ENCODE results near the gene ADGRL3. TPM values are rescaled to one million over a fixed set of nuclear protein-coding genes. Genes with fewer than 3 reads are reported as not detected.

Gene ADGRL3
- total RNA-seq, 1 donor from 2014 or later, result 3.0 TPM

- no peak for ATAC-seq (ENCODE audit: poor library complexity)
- intact Hi-C loops (cut with DNase I), result no loop called here
- no peak for DNase-seq
Observed at GRCh38 chr4:61443813-61444510, 243.8 kb downstream of the ADGRL3 start.

- ATAC-seq (ENCODE audit: poor library complexity), result no peak
- intact Hi-C loops (cut with DNase I), result no loop called here
- DNase-seq, result no peak
Observed at GRCh38 chr4:61445374-61446063, 245.4 kb downstream of the ADGRL3 start.

GRCh38 chr4:61446941-61447340, 246.8 kb downstream of the ADGRL3 start:
- ATAC-seq (ENCODE audit: poor library complexity) (no peak), DNase-seq (no peak)
- intact Hi-C loops (cut with DNase I), result no loop called here

GRCh38 chr4:61447918-61448317, 247.8 kb downstream of the ADGRL3 start:
- DNase-seq (no peak), ATAC-seq (ENCODE audit: poor library complexity) (no peak)
- intact Hi-C loops (cut with DNase I), result no loop called here

- no peak for DNase-seq
- ATAC-seq (ENCODE audit: poor library complexity), result no peak
Observed at GRCh38 chr4:61451935-61452334, 251.8 kb downstream of the ADGRL3 start.

DNA sequence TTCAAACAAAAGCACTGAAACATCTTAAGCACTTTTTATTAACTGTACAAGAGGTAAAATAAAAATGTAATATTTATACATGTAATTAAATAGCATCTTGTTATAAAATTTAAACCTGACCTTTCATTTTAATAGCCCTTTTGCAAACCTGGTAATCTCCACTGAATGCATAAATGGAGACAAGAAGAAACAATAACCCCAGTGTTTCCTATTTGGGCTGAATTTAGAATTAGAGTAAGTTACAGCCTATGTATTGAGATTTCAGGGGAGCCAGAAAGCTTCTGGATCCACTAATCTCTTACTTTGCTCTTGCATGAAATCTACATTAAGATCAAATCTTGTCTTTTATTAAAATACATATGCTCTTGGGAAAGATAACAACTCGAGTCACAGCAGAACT, 261.8 kb downstream of the ADGRL3 start:
- intact Hi-C loops (cut with DNase I), result no loop called here
- DNase-seq, result no peak
- no peak for ATAC-seq (ENCODE audit: poor library complexity)

More at GRCh38 chr4:61451935-61452334, 251.8 kb downstream of the ADGRL3 start:
- intact Hi-C loops (cut with DNase I), result no loop called here

DNA sequence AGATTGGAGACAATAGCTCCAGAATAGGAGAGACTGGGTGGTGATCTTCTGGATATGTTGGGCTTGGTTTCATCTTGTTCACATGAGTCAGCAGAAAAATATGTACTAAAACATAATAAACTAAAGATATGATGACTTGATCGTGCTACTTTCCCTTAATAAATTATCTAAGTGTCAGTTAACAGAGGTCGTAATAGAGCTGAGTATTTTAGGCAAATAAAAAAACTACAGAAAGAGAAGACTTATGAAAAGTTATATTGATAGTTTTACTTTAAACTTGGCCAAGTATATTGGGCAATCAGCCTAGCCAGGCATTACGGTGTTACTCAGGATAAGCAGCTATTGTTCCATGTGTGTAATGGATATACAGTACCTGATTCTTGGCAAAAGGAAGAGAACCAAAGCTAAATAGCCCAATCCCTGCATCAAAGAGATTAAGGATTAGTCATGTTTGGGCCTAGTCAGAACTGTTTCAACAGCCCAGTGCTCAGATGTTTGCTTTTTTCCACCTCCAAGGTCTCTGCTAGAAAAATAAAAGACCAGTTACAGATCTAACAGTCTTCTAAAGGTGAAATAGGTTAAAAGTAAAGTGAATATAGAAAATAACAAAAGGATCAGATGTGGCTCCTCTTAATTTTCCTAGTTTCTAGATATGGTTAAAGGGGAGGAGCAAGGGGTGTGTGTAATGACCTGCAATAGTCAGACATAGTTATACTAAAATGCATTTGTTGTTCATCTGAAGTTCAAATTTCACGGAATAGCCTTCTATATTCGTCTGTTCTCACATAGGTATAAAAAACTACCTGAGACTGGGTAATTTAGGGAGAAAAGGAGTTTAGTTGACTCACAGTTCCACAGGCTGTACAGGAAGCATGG, 262.6 kb downstream of the ADGRL3 start:
- DNase-seq, result no peak
- intact Hi-C loops (cut with DNase I), result no loop called here
- no peak for ATAC-seq (ENCODE audit: poor library complexity)

DNA sequence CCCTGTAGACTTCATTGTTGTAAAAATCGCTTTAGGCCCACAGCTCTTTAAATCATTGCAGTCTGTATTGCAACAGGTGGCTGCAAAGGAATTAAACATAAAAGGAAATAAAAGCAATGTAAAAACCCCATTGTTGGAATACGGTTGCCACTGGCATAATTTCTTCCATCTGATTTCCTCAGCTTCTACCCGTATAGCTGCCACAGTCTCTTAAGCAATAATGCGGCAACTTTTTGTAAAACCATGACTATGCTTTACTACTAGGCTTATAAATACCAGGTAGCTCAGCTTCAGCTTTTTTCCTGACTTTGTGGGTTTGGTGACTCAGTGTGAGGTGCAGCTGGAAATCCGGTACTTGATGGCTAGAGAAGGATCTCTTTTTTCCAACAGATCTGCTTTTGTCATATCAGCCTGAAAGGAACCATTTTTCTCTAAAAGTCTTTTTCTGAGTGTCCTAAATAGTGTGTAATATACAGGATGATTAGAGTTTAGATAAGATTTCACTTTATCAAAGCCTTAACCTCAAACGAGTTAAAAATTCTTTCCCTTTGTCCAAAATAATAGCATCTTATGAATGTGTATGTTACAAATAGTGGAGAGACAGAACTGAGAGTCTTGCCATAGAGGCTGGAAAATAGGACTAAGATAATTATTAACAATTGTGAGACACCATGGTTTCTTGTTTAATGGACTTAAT, 268.0 kb downstream of the ADGRL3 start:
- no peak for DNase-seq
- intact Hi-C loops (cut with DNase I), result no loop called here
- no peak for ATAC-seq (ENCODE audit: poor library complexity)

- ATAC-seq (ENCODE audit: poor library complexity), result no peak
- intact Hi-C loops (cut with DNase I), result no loop called here
Observed at GRCh38 chr4:61473306-61473705, 273.2 kb downstream of the ADGRL3 start.

DNA sequence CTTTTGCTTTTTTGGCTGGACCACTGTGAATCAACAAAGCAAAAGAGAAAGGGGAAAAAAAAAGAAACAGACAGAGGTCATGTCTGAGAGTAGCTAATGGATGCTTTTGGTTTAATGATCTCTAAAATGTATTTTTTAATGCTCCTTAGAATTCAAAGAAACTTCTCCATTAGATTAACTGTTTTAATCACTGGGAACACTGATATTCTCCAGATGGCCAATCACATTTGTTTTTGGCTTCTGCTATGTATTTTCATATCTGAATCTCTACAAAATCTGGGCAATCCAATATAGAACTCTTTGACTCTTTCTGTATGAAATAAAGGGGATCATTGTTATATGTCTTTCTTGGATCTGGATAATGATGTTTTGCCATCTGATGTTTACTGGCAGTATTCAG, 278.2 kb downstream of the ADGRL3 start:
- DNase-seq (no peak), ATAC-seq (ENCODE audit: poor library complexity) (no peak)
- intact Hi-C loops (cut with DNase I), result no loop called here

More at GRCh38 chr4:61473306-61473705, 273.2 kb downstream of the ADGRL3 start:
- DNase-seq, result no peak

DNA sequence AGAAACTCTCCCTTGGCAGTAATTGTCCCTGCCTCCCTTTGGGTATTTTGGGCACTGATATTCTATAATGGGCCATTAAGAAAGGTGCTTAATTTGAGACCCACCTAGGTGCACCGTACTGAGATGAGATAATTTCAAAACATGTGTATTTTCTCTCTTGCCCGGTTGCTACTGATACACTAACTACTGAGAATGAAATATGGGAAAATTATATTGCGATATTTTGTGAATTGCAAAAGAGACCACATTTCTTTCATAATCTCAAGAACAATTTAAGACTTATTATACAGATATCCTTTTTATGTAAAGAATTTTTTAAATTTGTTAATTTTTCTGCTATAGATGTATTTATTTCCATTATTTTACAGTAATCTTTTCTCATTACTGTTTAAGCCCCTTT, 284.9 kb downstream of the ADGRL3 start:
- DNase-seq (no peak), ATAC-seq (ENCODE audit: poor library complexity) (no peak)
- intact Hi-C loops (cut with DNase I), result no loop called here

- DNase-seq (no peak), ATAC-seq (ENCODE audit: poor library complexity) (no peak)
- intact Hi-C loops (cut with DNase I), result no loop called here
Observed at GRCh38 chr4:61489927-61490326, 289.8 kb downstream of the ADGRL3 start.

- no peak for ATAC-seq (ENCODE audit: poor library complexity)
- intact Hi-C loops (cut with DNase I), result no loop called here
- no peak for DNase-seq
Observed at GRCh38 chr4:61493041-61493440, 292.9 kb downstream of the ADGRL3 start.

DNA sequence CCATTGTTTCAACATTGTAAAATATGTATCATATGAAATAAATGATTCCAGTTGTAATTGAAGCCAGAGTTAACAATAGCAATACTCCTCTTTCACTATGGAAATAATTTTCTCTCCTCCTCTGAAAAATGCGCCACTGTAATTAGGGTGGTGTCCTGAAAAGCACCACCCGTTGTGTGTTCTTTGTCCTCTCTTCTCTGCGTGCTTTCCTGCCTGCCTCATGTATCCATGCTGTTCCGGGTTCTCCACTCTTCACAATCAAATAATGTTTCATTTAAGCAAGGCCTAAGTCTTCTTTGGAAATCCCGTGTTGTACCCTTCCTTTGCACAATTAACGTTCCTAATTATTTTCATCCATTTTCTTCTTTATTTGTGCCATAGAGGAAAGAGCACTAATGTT, 293.3 kb downstream of the ADGRL3 start:
- DNase-seq (no peak), ATAC-seq (ENCODE audit: poor library complexity) (no peak)
- intact Hi-C loops (cut with DNase I), result no loop called here

DNA sequence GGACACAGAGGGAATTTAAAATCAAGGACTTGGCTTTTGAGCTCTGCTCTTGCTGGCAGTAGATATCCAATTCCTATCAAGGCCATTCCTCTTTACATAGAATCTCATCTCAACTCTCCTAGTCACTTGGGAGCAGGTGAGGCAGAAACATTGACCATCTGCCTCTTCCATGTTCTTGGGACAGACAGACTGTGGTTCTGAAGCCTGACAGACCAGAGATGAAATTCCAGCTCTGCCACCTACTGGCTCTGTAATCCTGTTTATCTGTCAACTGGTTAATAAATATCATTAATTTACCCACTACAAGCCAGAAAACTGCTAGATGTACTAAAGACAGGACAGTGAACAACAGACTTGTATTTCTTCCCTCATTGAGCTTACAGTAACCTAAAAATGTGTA, 300.8 kb downstream of the ADGRL3 start:
- intact Hi-C loops (cut with DNase I), result no loop called here
- no peak for DNase-seq
- ATAC-seq (ENCODE audit: poor library complexity), result no peak

- intact Hi-C loops (cut with DNase I), result no loop called here
- no peak for DNase-seq
- no peak for ATAC-seq (ENCODE audit: poor library complexity)
Observed at GRCh38 chr4:61501812-61502211, 301.7 kb downstream of the ADGRL3 start.

DNA sequence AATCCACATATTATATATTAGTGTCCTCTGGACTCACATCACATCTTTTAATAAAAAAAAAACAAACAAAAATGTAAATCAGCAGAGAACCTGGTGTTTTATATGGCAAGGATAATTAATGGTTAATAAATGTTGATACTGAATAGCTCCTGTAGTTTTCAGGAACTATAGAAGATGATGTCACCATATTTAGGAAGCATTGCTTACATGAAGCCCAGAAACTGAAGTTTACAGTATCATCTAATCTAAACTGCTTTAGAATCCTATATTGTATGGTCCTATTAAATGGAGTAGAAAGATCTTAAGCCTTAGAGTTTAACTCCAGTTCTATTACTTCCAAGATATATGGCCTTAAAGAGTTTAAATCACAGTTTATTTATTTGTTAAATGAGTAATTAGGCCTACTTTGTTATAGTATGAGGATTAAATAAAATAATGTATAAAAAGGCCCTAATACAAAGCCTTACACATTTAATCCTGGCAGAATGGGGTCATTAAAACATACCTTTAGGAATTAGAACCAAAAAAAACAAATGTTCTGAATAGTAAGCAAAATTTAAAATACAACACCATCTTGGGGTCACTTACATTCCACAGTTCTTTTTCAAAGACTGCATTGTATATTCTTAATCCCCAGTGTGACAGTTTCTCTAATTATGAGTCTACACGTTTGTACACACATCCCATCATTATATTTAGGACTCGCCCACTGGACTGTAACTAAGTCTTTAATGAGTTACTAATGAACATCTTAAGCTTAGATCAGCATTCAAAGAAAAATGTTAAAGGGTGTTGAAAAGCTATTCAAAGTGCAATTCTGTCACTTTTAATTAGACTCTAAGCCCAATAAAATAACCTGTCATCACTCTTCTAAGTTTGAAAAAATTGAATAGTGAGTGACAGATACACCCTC, 305.9 kb downstream of the ADGRL3 start:
- ATAC-seq (ENCODE audit: poor library complexity), result no peak
- no peak for DNase-seq
- intact Hi-C loops (cut with DNase I), result no loop called here

- no peak for ATAC-seq (ENCODE audit: poor library complexity)
- intact Hi-C loops (cut with DNase I), result no loop called here
Observed at GRCh38 chr4:61507091-61507490, 307.0 kb downstream of the ADGRL3 start.

More at GRCh38 chr4:61507091-61507490, 307.0 kb downstream of the ADGRL3 start:
- DNase-seq, result no peak

Data from Right ventricle myocardium superior (tissue), 1 donor.